ENCODE results near the gene BRPF3. TPM values are rescaled to one million over a fixed set of nuclear protein-coding genes. Genes with fewer than 3 reads are reported as not detected.
A peak's percentile ranks its signal among the peaks of the same experiment; 100 is the strongest.

BRPF3 gene
- total and polyA plus RNA-seq, 9 of the 15 experiments (the other 6 are each of a cell fraction or from before 2014, with no cell fraction given), result 2.2 to 19.3 (median 8.0) TPM

DNA sequence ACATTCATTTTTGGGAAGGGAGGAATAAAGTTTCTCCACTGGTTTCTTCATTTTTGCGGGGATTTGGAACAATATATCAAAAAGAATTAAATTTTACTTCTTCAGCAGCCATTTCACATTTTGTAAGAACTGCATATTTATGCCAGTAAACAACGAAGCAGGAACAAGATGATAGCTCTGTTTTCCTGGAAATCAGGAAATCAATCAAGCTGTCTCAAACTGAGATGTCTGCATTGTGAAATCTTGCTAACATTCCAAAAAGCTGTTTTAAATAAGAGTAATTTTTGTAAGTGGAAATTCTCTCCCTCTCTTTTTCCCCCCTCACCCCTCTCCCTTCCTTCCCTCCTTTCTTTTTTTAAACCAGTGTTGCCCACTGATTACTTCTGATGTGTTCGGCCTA is 46.3 kb upstream of the BRPF3 start:
- intact Hi-C loops (cut with micrococcal nuclease), result no loop called here
- ChIA-PET POLR2A (interaction anchor here (0.8 kb wide), 1 partner anchor 16 kb away, joined by 3 read pairs; no protein-coding TSS in a partner anchor), CTCF (ENCODE audit: low intra/inter-chr PET ratio) (no interaction called here)
- TF ChIP-seq, protein P1, sequence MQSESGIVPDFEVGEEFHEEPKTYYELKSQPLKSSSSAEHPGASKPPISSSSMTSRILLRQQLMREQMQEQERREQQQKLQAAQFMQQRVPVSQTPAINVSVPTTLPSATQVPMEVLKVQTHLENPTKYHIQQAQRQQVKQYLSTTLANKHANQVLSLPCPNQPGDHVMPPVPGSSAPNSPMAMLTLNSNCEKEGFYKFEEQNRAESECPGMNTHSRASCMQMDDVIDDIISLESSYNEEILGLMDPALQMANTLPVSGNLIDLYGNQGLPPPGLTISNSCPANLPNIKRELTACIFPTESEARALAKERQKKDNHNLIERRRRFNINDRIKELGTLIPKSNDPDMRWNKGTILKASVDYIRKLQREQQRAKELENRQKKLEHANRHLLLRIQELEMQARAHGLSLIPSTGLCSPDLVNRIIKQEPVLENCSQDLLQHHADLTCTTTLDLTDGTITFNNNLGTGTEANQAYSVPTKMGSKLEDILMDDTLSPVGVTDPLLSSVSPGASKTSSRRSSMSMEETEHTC (IDR thresholded peaks at IDR 0.05), result no peak
- TF ChIP-seq, protein P2, sequence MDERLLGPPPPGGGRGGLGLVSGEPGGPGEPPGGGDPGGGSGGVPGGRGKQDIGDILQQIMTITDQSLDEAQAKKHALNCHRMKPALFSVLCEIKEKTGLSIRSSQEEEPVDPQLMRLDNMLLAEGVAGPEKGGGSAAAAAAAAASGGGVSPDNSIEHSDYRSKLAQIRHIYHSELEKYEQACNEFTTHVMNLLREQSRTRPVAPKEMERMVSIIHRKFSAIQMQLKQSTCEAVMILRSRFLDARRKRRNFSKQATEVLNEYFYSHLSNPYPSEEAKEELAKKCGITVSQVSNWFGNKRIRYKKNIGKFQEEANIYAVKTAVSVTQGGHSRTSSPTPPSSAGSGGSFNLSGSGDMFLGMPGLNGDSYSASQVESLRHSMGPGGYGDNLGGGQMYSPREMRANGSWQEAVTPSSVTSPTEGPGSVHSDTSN (CRISPR knock-in tag; IDR thresholded peaks at IDR 0.05; ENCODE audit: low read depth), result no peak
- TF ChIP-seq, protein P2 (tag; conservative IDR thresholded peaks at IDR 0.05; ENCODE audit: low read depth), result peak; percentile 72
- TF ChIP-seq ZNF184 (CRISPR knock-in tag; IDR thresholded peaks at IDR 0.05) (no peak), MEIS2 (IDR thresholded peaks at IDR 0.05; ENCODE audit: partially characterized antibody) (peak; percentile 71), NONO (IDR thresholded peaks at IDR 0.05; ENCODE audit: low read depth in 2 of 2, low read length in 1 of 2) (no peak), CEBPB (tag; IDR thresholded peaks at IDR 0.05) (peak; percentile 51; the same call in 1 of the 2 replicates), CEBPG (CRISPR knock-in tag; IDR thresholded peaks at IDR 0.05) (no peak), CEBPG (tag; conservative IDR thresholded peaks at IDR 0.05 in 1 of 2, IDR thresholded peaks at IDR 0.05 in 1 of 2) (peak in 1 of 2 experiments; percentile 44; a peak in 1 of 4 replicates), NCOR1 (IDR thresholded peaks at IDR 0.05) (no peak)
- no TSS peak for BruUV-seq (replicated peaks)
- Histone ChIP-seq H3K4me2 (ENCODE audit: insufficient read depth, low read length) (no peak overlapping the region), H3K27me3 (ENCODE audit: control insufficient read depth in 2 of 2, insufficient read depth in 2 of 2, low read length in 2 of 2) (peaks cover 11 to 17% of the 10 kb centered on the region in 2 experiments), H4K20me1 (replicated peaks; ENCODE audit: control insufficient read depth, insufficient read depth, low read length) (0 out of 2 replicates have a peak, but pooled peaks cover 4% of the 10 kb centered on the region), H2AFZ (ENCODE audit: low read depth, low read length) (no peak overlapping the region), H3K36me3 (ENCODE audit: control insufficient read depth, insufficient read depth, low read length) (no peaks in the 10 kb centered on the region), H3K27ac (ENCODE audit: extremely low read depth, low read depth, low read length) (no peak overlapping the region), H3K9me1 (ENCODE audit: control insufficient read depth, insufficient read depth, low read length) (no peaks in the 10 kb centered on the region), H3K79me2 (ENCODE audit: control insufficient read depth, insufficient read depth, low read length) (no peaks in the 10 kb centered on the region), H3K4me3 (no peak overlapping the region), H3K9ac (ENCODE audit: insufficient read depth in 1 of 2, low read depth in 2 of 2, low read length in 2 of 2) (no peak overlapping the region), H3K9me3 (replicated peaks; ENCODE audit: control insufficient read depth, insufficient read depth, low read depth, low read length) (no peaks in the 10 kb centered on the region), H3K4me1 (replicated peaks in 1 of 2; ENCODE audit: control insufficient read depth in 2 of 2, insufficient read depth in 2 of 2, low read length in 2 of 2) (no peaks in the 10 kb centered on the region; a peak in 1 of 5 replicates)
- in situ Hi-C loops (cut with MboI), result no loop called here
- no peak for ATAC-seq
- DNase-seq (ENCODE audit: extremely low read depth in 1 of 4, low spot score in 3 of 4), result no peak
- WGBS (ENCODE audit: insufficient coverage, low coverage, missing lambda C conversion rate), result 2% methylated on average over 3 of the region's 3 CpGs
- no peak for FAIRE-seq
